Inflammatory macrophage (primary cell): ENCODE results near the gene CERS6.

Experiments used
- DNase-seq, 2 donors: peaks; one replicate each; pipeline ENCODE4 v3.0.0-alpha.2; 2020 to 2022

Gene CERS6

GRCh38 chr2:168810235-168810634 lies 354.2 kb downstream of the CERS6 start:
- DNase-seq, result no peak

- no peak for DNase-seq
These were observed 355.6 kb downstream of the CERS6 start for GRCh38 chr2:168811696-168812095.

- DNase-seq, result no peak
These were observed 358.0 kb downstream of the CERS6 start for GRCh38 chr2:168814046-168814445.

GRCh38 chr2:168814939-168815907 lies 359.2 kb downstream of the CERS6 start:
- no peak for DNase-seq

GRCh38 chr2:168816369-168816768 lies 360.3 kb downstream of the CERS6 start:
- no peak for DNase-seq

GRCh38 chr2:168819050-168819715 lies 363.1 kb downstream of the CERS6 start:
- DNase-seq, result no peak

- no peak for DNase-seq
These were observed 363.9 kb downstream of the CERS6 start for GRCh38 chr2:168819829-168820489.

GRCh38 chr2:168821577-168821976 lies 365.5 kb downstream of the CERS6 start:
- no peak for DNase-seq

GRCh38 chr2:168821992-168822391 lies 365.9 kb downstream of the CERS6 start:
- DNase-seq, result no peak
